ENCODE data around the gene RABL2B. TPM values are rescaled to one million over a fixed set of nuclear protein-coding genes. Genes with fewer than 3 reads are reported as not detected.

RABL2B gene
- total and polyA plus RNA-seq, 2 donors (not counting 3 experiments of a cell fraction or from before 2014, with no cell fraction given), result 26.7 to 39.8 TPM

GRCh38 chr22:50739279-50739691 is 44.2 kb downstream of the RABL2B start:
- DNase-seq (ENCODE audit: low read depth, low spot score) (no peak), FAIRE-seq (no peak)
- Histone ChIP-seq H3K4me3 (replicated peaks in 1 of 3; ENCODE audit: insufficient read depth in 1 of 3, low read depth in 1 of 3, low read length in 3 of 3) (no peak overlapping the region), H3K9ac (replicated peaks; ENCODE audit: extremely low read depth, insufficient read depth, low read length) (no peak overlapping the region), H2AFZ (ENCODE audit: low read depth, low read length) (no peak overlapping the region), H3K36me3 (ENCODE audit: control insufficient read depth in 2 of 2, extremely low read depth in 1 of 2, insufficient read depth in 2 of 2, low read length in 2 of 2) (no peaks in the 10 kb centered on the region), H3K4me1 (ENCODE audit: control insufficient read depth, extremely low read depth, insufficient read depth, low read length) (no peaks in the 10 kb centered on the region), H3K9me3 (replicated peaks; ENCODE audit: control insufficient read depth, insufficient read depth, low read length) (no peaks in the 10 kb centered on the region), H3K27me3 (ENCODE audit: control insufficient read depth in 2 of 2, insufficient read depth in 2 of 2, low read length in 2 of 2) (no peaks in the 10 kb centered on the region), H3K4me2 (ENCODE audit: insufficient read depth, low read length) (no peak overlapping the region), H3K27ac (ENCODE audit: insufficient read depth, low read depth, low read length) (no peak overlapping the region), H4K20me1 (replicated peaks; ENCODE audit: control insufficient read depth, extremely low read depth, insufficient read depth, low read length) (no peaks in the 10 kb centered on the region), H3K9me1 (replicated peaks; ENCODE audit: control insufficient read depth, extremely low read depth, insufficient read depth, low read length) (no peaks in the 10 kb centered on the region), H3K79me2 (ENCODE audit: control insufficient read depth, insufficient read depth, low read length) (no peaks in the 10 kb centered on the region)
- no TSS peak for BruUV-seq (replicated peaks)
- no peak for TF ChIP-seq MYC (IDR thresholded peaks at IDR 0.05; ENCODE audit: low read depth, low read length)
- no peak for TF ChIP-seq GATA2 (IDR thresholded peaks at IDR 0.05; ENCODE audit: insufficient read depth, insufficient read length, low read depth, low read length)
- TF ChIP-seq FOS (IDR thresholded peaks at IDR 0.05; ENCODE audit: borderline replicate concordance, insufficient read depth, low read length), result no peak
- TF ChIP-seq, protein P1, sequence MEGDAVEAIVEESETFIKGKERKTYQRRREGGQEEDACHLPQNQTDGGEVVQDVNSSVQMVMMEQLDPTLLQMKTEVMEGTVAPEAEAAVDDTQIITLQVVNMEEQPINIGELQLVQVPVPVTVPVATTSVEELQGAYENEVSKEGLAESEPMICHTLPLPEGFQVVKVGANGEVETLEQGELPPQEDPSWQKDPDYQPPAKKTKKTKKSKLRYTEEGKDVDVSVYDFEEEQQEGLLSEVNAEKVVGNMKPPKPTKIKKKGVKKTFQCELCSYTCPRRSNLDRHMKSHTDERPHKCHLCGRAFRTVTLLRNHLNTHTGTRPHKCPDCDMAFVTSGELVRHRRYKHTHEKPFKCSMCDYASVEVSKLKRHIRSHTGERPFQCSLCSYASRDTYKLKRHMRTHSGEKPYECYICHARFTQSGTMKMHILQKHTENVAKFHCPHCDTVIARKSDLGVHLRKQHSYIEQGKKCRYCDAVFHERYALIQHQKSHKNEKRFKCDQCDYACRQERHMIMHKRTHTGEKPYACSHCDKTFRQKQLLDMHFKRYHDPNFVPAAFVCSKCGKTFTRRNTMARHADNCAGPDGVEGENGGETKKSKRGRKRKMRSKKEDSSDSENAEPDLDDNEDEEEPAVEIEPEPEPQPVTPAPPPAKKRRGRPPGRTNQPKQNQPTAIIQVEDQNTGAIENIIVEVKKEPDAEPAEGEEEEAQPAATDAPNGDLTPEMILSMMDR (IDR thresholded peaks at IDR 0.05; ENCODE audit: extremely low read depth in 1 of 2, insufficient read depth in 1 of 2, low read depth in 1 of 2, low read length in 2 of 2), result no peak
- intact Hi-C loops (cut with micrococcal nuclease) (no loop called here), dilution Hi-C loops (cut with MboI; ENCODE audit: extremely low pct_ligation_motif_present, low sequenced_read_pairs) (no loop called here)
- CTCF ChIA-PET, result no interaction called here
- POLR2A ChIA-PET, result no interaction called here

DNA sequence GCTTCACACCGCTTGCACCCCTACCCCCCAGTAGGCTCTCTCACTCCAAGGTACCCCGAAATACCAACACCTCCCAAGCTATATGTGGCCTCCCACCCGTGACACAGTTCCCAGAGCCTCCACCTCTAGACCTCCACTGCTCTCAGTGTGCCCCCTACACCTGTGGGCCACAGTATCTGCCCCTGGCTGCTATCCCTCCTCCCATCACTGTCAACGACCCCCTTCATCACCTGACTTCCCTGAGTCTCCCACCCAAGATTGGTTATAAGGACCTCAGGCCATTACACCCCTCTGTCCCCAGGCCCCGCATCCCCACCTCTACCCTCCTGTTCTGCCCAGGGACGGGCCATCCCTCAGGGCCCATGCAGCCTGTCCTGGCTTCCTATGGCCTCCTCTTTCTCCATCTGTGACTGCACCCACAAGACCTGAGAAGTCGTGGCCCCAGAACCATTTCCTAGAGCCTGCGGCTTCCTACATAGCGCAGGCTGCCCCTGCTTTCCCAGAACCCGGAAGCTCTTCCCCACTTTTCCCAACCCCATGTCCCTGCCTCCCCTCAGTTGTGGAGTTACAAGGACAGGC is 44.7 kb downstream of the RABL2B start:
- POLR2A ChIA-PET, result no interaction called here
- CTCF ChIA-PET, result no interaction called here
- H3K79me2 ChIP-seq (ENCODE audit: control insufficient read depth, insufficient read depth, low read length), result no peaks in the 10 kb centered on the region
- no peak overlapping the region for H3K4me2 ChIP-seq (ENCODE audit: insufficient read depth, low read length)
- no peaks in the 10 kb centered on the region for H4K20me1 ChIP-seq (replicated peaks; ENCODE audit: control insufficient read depth, extremely low read depth, insufficient read depth, low read length)
- TF ChIP-seq EZH2 (IDR thresholded peaks at IDR 0.05; ENCODE audit: borderline replicate concordance, low read depth, low read length, severe bottlenecking), result no peak
- no peak for TF ChIP-seq MYC (IDR thresholded peaks at IDR 0.05; ENCODE audit: low read depth, low read length)
- no peak for TF ChIP-seq FOS (IDR thresholded peaks at IDR 0.05; ENCODE audit: borderline replicate concordance, insufficient read depth, low read length)
- TF ChIP-seq POLR2AphosphoS5 (IDR thresholded peaks at IDR 0.05; ENCODE audit: insufficient read depth, low read depth, low read length), result no peak
- no peak for TF ChIP-seq GATA2 (IDR thresholded peaks at IDR 0.05; ENCODE audit: insufficient read depth, insufficient read length, low read depth, low read length)
- TF ChIP-seq, protein P1 (IDR thresholded peaks at IDR 0.05; ENCODE audit: extremely low read depth in 1 of 2, insufficient read depth in 1 of 2, low read depth in 1 of 2, low read length in 2 of 2), result no peak
- no peak for TF ChIP-seq MAX (IDR thresholded peaks at IDR 0.05; ENCODE audit: insufficient read depth, insufficient read length)
- TF ChIP-seq POLR2A (IDR thresholded peaks at IDR 0.05; ENCODE audit: low read depth, low read length), result no peak
- TF ChIP-seq JUN (IDR thresholded peaks at IDR 0.05; ENCODE audit: borderline replicate concordance, insufficient read depth, insufficient read length, low read depth), result no peak
- H3K27ac ChIP-seq (ENCODE audit: insufficient read depth, low read depth, low read length), result no peak overlapping the region
- intact Hi-C loops (cut with micrococcal nuclease), result no loop called here
- dilution Hi-C loops (cut with MboI; ENCODE audit: extremely low pct_ligation_motif_present, low sequenced_read_pairs), result no loop called here
- no TSS peak for BruUV-seq (replicated peaks)
- no peak overlapping the region for H3K4me3 ChIP-seq (replicated peaks in 1 of 3; ENCODE audit: insufficient read depth in 1 of 3, low read depth in 1 of 3, low read length in 3 of 3)
- no peaks in the 10 kb centered on the region for H3K4me1 ChIP-seq (ENCODE audit: control insufficient read depth, extremely low read depth, insufficient read depth, low read length)
- DNase-seq (ENCODE audit: low read depth, low spot score) (no peak), FAIRE-seq (no peak)
- H3K36me3 ChIP-seq (ENCODE audit: control insufficient read depth in 2 of 2, extremely low read depth in 1 of 2, insufficient read depth in 2 of 2, low read length in 2 of 2), result no peaks in the 10 kb centered on the region
- H3K9ac ChIP-seq (replicated peaks; ENCODE audit: extremely low read depth, insufficient read depth, low read length), result no peak overlapping the region
- no peaks in the 10 kb centered on the region for H3K27me3 ChIP-seq (ENCODE audit: control insufficient read depth in 2 of 2, insufficient read depth in 2 of 2, low read length in 2 of 2)
- no peak overlapping the region for H2AFZ ChIP-seq (ENCODE audit: low read depth, low read length)
- no peaks in the 10 kb centered on the region for H3K9me1 ChIP-seq (replicated peaks; ENCODE audit: control insufficient read depth, extremely low read depth, insufficient read depth, low read length)
- H3K9me3 ChIP-seq (replicated peaks; ENCODE audit: control insufficient read depth, insufficient read depth, low read length), result no peaks in the 10 kb centered on the region
